OCI-LY1 (cell line): Measurements from ENCODE around the gene KIAA0319L.

ENCODE experiments used
- H2AFZ ChIP-seq: fragments of 200-600 bp; sonication (generic), shearing (Covaris generic); 2 replicates; pipeline ENCODE4 v1.6.0; 2014; ENCODE audit warnings: antibody characterized with exemption, mild to moderate bottlenecking, low read length
- H3F3A ChIP-seq: fragments of 200-600 bp; sonication (generic), shearing (Covaris generic); 2 replicates; pipeline ENCODE4 v1.6.0; 2014; ENCODE audit warnings: mild to moderate bottlenecking, antibody characterized with exemption, low read length, moderate library complexity; ENCODE audit not compliant: insufficient read depth
- H3K27ac ChIP-seq: fragments of 200-600 bp; sonication (generic); 2 replicates; pipeline ENCODE4 v1.5.1; 2014; ENCODE audit warnings: low read length, mixed run types, mild to moderate bottlenecking, low read depth; ENCODE audit not compliant: poor library complexity, severe bottlenecking
- H3K27me3 ChIP-seq: fragments of 200-600 bp; sonication (generic); 2 replicates; pipeline ENCODE4 v1.6.0; 2014; ENCODE audit warnings: antibody characterized with exemption, mild to moderate bottlenecking, low read length, moderate library complexity; ENCODE audit not compliant: insufficient read depth
- H3K36me3 ChIP-seq: fragments of 200-600 bp; sonication (generic); 2 replicates; pipeline ENCODE4 v1.6.1; 2014; ENCODE audit warnings: mild to moderate bottlenecking, antibody characterized with exemption, low read length, moderate library complexity, mixed read lengths; ENCODE audit not compliant: insufficient read depth
- H3K4me1 ChIP-seq: fragments of 200-600 bp; sonication (generic); 2 replicates; pipeline ENCODE4 v1.5.1; 2014; ENCODE audit warnings: mild to moderate bottlenecking, low read length, moderate library complexity; ENCODE audit not compliant: insufficient read depth, severe bottlenecking
- H3K4me2 ChIP-seq: fragments of 200-600 bp; sonication (generic), shearing (Covaris generic); 2 replicates; pipeline ENCODE4 v1.6.1; 2014; ENCODE audit warnings: low read length
- H3K4me3 ChIP-seq: fragments of 200-600 bp; sonication (generic); 2 replicates; pipeline ENCODE4 v1.5.1; 2014; ENCODE audit warnings: low read length, low read depth, mild to moderate bottlenecking, mixed read lengths; ENCODE audit not compliant: poor library complexity, severe bottlenecking
- H3K79me2 ChIP-seq: fragments of 200-600 bp; shearing (Covaris generic); 2 replicates; pipeline ENCODE4 v1.6.1; 2016; ENCODE audit warnings: mixed run types, low read length, mixed read lengths; ENCODE audit not compliant: insufficient read depth
- H3K9ac ChIP-seq: fragments of 200-600 bp; sonication (generic), shearing (Covaris generic); 2 replicates; pipeline ENCODE4 v1.6.1; 2014; ENCODE audit warnings: mild to moderate bottlenecking, low read length, mixed read lengths
- H3K9me2 ChIP-seq: fragments of 200-600 bp; sonication (generic), shearing (Covaris generic); 2 replicates; pipeline ENCODE4 v1.6.1; 2014; ENCODE audit warnings: low read depth, mild to moderate bottlenecking, low read length, mixed read lengths
- H3K9me3 ChIP-seq: fragments of 200-600 bp; shearing (Covaris generic); 2 replicates; pipeline ENCODE4 v1.6.1; 2014; ENCODE audit warnings: low read length, mixed read lengths
- H4K20me1 ChIP-seq: fragments of 200-600 bp; sonication (generic), shearing (Covaris generic); 2 replicates; pipeline ENCODE4 v1.6.0; 2016; ENCODE audit warnings: mild to moderate bottlenecking, low read length; ENCODE audit not compliant: insufficient read depth
- EZH2 ChIP-seq: fragments of 200-600 bp; sonication (generic), shearing (Covaris generic); IDR thresholded peaks from 2 replicates; pipeline ENCODE4 v1.8.0; 2017; ENCODE audit warnings: borderline replicate concordance, mixed run types, mild to moderate bottlenecking, antibody characterized with exemption, low read length, moderate library complexity, mixed read lengths
- TF ChIP-seq, protein P1 (sequence below): fragments of 200-600 bp; sonication (generic), shearing (Covaris generic); IDR thresholded peaks from 2 replicates; pipeline ENCODE4 v1.5.1; 2017; ENCODE audit warnings: mild to moderate bottlenecking, antibody characterized with exemption, low read length, moderate library complexity, mixed read lengths

Gene KIAA0319L

DNA sequence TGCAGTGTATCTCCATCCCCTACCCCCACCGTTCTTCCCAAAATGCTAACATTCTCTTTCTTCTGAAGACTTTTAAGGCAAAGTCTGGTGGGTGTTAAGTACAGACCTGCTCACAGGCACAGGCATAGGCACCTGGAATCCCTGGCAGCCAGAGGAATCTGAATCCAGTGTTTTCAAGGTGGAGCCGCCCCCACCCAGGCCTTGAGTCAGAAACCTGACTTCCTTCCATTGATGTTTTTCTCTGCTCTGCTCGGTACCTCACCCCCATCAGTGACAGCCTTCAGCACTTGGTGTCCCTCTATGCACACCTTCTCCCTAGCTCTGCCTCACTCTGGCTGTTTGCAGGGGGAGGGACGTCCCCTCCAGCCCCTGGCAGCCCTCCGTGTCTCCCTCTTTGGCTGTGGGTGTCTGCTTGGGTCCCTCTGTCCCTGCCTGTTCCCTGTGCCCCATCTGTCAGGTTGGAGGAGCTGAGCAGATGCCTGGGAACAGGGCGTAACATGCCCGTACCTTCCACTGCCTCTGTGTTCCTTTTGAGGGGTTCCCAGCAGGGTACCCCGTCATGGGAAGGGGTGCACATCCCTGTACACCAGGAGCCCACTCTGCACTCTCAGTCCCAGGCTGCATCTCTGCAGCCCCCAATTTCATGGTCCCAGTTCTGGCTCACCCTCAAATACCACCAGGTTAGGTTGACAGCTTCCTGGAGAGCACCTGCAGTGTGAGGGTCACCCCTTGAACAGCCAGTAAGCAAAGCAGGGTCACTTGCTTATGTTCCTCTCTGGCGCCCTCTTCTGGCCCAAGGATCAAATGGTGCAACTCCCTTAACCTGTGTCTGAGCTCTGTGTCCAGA is 7.1 kb upstream of the KIAA0319L start:
- Histone ChIP-seq H3K36me3 (peaks cover 14% of the 10 kb centered on the region; the same call in 1 of the 2 replicates), H3K4me2 (no peak overlapping the region), H3K9me2 (no peaks in the 10 kb centered on the region), H3K4me3 (no peak overlapping the region), H3K4me1 (peaks cover 1% of the 10 kb centered on the region), H3K9me3 (no peaks in the 10 kb centered on the region), H3F3A (peaks cover 2% of the 10 kb centered on the region; the same call in 1 of the 2 replicates), H3K79me2 (no peaks in the 10 kb centered on the region), H3K27ac (no peak overlapping the region), H4K20me1 (no peaks in the 10 kb centered on the region), H2AFZ (no peak overlapping the region), H3K27me3 (no peaks in the 10 kb centered on the region), H3K9ac (no peak overlapping the region)
- TF ChIP-seq EZH2: no peak
- TF ChIP-seq, protein P1, sequence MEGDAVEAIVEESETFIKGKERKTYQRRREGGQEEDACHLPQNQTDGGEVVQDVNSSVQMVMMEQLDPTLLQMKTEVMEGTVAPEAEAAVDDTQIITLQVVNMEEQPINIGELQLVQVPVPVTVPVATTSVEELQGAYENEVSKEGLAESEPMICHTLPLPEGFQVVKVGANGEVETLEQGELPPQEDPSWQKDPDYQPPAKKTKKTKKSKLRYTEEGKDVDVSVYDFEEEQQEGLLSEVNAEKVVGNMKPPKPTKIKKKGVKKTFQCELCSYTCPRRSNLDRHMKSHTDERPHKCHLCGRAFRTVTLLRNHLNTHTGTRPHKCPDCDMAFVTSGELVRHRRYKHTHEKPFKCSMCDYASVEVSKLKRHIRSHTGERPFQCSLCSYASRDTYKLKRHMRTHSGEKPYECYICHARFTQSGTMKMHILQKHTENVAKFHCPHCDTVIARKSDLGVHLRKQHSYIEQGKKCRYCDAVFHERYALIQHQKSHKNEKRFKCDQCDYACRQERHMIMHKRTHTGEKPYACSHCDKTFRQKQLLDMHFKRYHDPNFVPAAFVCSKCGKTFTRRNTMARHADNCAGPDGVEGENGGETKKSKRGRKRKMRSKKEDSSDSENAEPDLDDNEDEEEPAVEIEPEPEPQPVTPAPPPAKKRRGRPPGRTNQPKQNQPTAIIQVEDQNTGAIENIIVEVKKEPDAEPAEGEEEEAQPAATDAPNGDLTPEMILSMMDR: peak; percentile 77

DNA sequence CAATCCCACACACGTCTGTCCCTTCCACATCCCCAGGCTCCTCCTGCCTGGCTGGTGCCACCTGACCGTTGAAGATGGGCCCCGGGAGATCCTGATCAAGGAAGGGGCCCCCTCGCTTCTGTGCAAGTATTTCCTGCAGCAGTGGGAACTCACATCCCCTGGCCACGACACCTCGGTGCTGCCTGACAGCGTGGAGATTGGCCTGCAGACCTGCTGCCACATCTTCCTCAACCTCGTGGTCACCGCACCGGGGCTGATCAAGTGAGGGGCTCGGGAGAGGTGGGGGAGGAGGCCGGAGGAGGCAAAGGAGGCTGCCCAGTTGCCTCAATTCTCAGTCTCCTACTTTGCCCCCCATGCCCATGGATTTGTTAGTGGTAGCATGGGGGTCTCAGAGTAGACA is 6.0 kb upstream of the KIAA0319L start:
- Histone ChIP-seq H3K27me3 (no peaks in the 10 kb centered on the region), H3K4me2 (no peak overlapping the region), H3K36me3 (peaks cover 14% of the 10 kb centered on the region; the same call in 1 of the 2 replicates), H4K20me1 (no peaks in the 10 kb centered on the region), H3K79me2 (no peaks in the 10 kb centered on the region), H3K4me3 (no peak overlapping the region), H3K4me1 (peaks cover 12% of the 10 kb centered on the region), H2AFZ (no peak overlapping the region), H3K9me2 (no peaks in the 10 kb centered on the region), H3K27ac (no peak overlapping the region), H3F3A (peaks cover 6% of the 10 kb centered on the region; the same call in 1 of the 2 replicates), H3K9ac (no peak overlapping the region), H3K9me3 (no peaks in the 10 kb centered on the region)
- TF ChIP-seq, protein P1: no peak
- no peak for TF ChIP-seq EZH2

DNA sequence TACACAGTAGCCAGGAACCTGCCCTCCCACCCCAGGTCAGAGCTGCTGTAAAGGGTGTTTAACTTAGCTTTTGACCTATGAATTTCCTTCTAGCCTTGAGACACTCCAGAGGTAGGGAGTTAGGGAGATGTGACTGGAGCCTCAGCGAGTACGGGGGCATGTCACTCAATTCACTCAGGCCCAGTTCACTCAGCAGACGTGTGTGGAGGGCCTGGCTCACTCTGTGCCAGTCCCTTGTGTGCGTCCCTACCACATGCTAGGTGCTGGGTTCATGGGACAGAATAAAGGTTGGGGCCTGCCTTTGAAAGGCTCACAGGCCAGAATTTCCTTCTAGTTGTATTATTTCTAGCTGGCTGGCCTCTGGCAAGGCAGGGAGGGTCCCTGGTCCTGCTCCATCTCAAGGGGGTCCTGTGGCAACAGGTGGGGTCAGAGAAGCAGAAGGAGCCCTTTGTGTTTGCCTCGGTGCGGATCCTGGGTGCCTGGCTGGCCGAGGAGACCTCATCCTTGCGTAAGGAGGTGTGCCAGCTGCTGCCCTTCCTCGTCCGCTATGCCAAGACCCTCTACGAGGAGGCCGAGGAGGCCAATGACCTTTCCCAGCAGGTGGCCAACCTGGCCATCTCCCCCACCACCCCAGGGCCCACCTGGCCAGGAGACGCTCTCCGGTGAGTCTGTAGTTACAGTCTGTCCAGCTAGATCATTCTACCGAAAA is 4.9 kb upstream of the KIAA0319L start:
- no peak for TF ChIP-seq EZH2
- TF ChIP-seq, protein P1: no peak
- no peaks in the 10 kb centered on the region for H4K20me1 ChIP-seq

More for the DNA sequence above, 4.9 kb upstream of the KIAA0319L start:
- H3F3A ChIP-seq: peaks cover 6% of the 10 kb centered on the region; the same call in 1 of the 2 replicates
- H3K9me2 ChIP-seq: no peaks in the 10 kb centered on the region
- H3K4me2 ChIP-seq: no peak overlapping the region
- no peak overlapping the region for H3K9ac ChIP-seq
- no peaks in the 10 kb centered on the region for H3K9me3 ChIP-seq
- no peak overlapping the region for H2AFZ ChIP-seq
- no peaks in the 10 kb centered on the region for H3K79me2 ChIP-seq
- no peak overlapping the region for H3K27ac ChIP-seq
- H3K27me3 ChIP-seq: no peaks in the 10 kb centered on the region
- peaks cover 15% of the 10 kb centered on the region for H3K4me1 ChIP-seq
- peaks cover 14% of the 10 kb centered on the region; the same call in 1 of the 2 replicates for H3K36me3 ChIP-seq
- H3K4me3 ChIP-seq: no peak overlapping the region
